ENCODE data around the gene TMEM18.

TMEM18 gene

GRCh38 chr2:633371-633770, 43.8 kb downstream of the TMEM18 start:
- no peak for DNase-seq (ENCODE audit: low spot score)

GRCh38 chr2:632471-632870, 44.7 kb downstream of the TMEM18 start:
- no peak for DNase-seq (ENCODE audit: low spot score)

- DNase-seq (ENCODE audit: low spot score), result no peak
Observed at GRCh38 chr2:631741-632140, 45.5 kb downstream of the TMEM18 start.

GRCh38 chr2:630451-631320, 46.5 kb downstream of the TMEM18 start:
- no peak for DNase-seq (ENCODE audit: low spot score)

GRCh38 chr2:629961-630360, 47.2 kb downstream of the TMEM18 start:
- no peak for DNase-seq (ENCODE audit: low spot score)

- no peak for DNase-seq (ENCODE audit: low spot score)
Observed at GRCh38 chr2:628651-629050, 48.6 kb downstream of the TMEM18 start.

- DNase-seq (ENCODE audit: low spot score), result no peak
Observed at GRCh38 chr2:627926-628560, 49.2 kb downstream of the TMEM18 start.

GRCh38 chr2:627340-627709, 49.9 kb downstream of the TMEM18 start:
- DNase-seq (ENCODE audit: low spot score), result no peak

- DNase-seq (ENCODE audit: low spot score), result no peak
Observed at GRCh38 chr2:626491-627339, 50.5 kb downstream of the TMEM18 start.

GRCh38 chr2:625415-626333, 51.5 kb downstream of the TMEM18 start:
- DNase-seq (ENCODE audit: low spot score), result no peak

- no peak for DNase-seq (ENCODE audit: low spot score)
Observed at GRCh38 chr2:624551-625347, 52.5 kb downstream of the TMEM18 start.

- DNase-seq (ENCODE audit: low spot score), result no peak
Observed at GRCh38 chr2:624096-624495, 53.1 kb downstream of the TMEM18 start.

- no peak for DNase-seq (ENCODE audit: low spot score)
Observed at GRCh38 chr2:623130-623922, 53.9 kb downstream of the TMEM18 start.

- DNase-seq (ENCODE audit: low spot score), result no peak
Observed at GRCh38 chr2:622357-622756, 54.8 kb downstream of the TMEM18 start.

GRCh38 chr2:621303-622099, 55.7 kb downstream of the TMEM18 start:
- no peak for DNase-seq (ENCODE audit: low spot score)

GRCh38 chr2:620471-621302, 56.5 kb downstream of the TMEM18 start:
- DNase-seq (ENCODE audit: low spot score), result no peak

- DNase-seq (ENCODE audit: low spot score), result no peak
Observed at GRCh38 chr2:620004-620403, 57.2 kb downstream of the TMEM18 start.

GRCh38 chr2:618422-618990, 58.7 kb downstream of the TMEM18 start:
- no peak for DNase-seq (ENCODE audit: low spot score)

Measured in NAMALWA (cell line).